AG04450 (cell line): ENCODE results near the gene CR1L. TPM values are rescaled to one million over a fixed set of nuclear protein-coding genes. Genes with fewer than 3 reads are reported as not detected.

Experiments used
- CTCF ChIA-PET: fragments of 300-600, 350-600 bp; formaldehyde crosslinking; extraction: SDS; loops from one replicate; lab custom pipeline; 2022; ENCODE audit warnings: antibody characterized with exemption, inconsistent platforms; lab: Charles Lee
- POLR2A ChIA-PET: fragments of 350-600 bp; formaldehyde crosslinking; extraction: SDS; loops from one replicate; lab custom pipeline; 2021; ENCODE audit warnings: antibody characterized with exemption, inconsistent platforms; lab: Yijun Ruan, JAX
- DNase-seq: peaks from one replicate; pipeline ENCODE4 v3.0.0-alpha.2; 2011; ENCODE audit warnings: low read depth, low spot score
- H3K27ac ChIP-seq: one replicate; pipeline ENCODE4 v1.5.1; 2012; ENCODE audit warnings: low read depth, low read length, control low read depth
- H3K27me3 ChIP-seq: one replicate; pipeline ENCODE4 v1.6.0; 2012; ENCODE audit warnings: low read length; ENCODE audit not compliant: control insufficient read depth, insufficient read depth
- H3K4me3 ChIP-seq: 2 replicates; pipeline ENCODE4 v1.5.1; 2011; ENCODE audit warnings: mild to moderate bottlenecking, low read depth, low read length, control low read depth
- H3K9me3 ChIP-seq: 2 replicates; pipeline ENCODE4 v1.5.1; 2012; ENCODE audit warnings: low read length; ENCODE audit not compliant: control insufficient read depth, insufficient read depth
- polyA plus RNA-seq: library from polyadenylated mRNA; depleted of rRNA; stranded (reverse); fragments of >200 nt; gene quantifications from 2 replicates; pipeline ENCODE4 v1.2.3, GENCODE V29; 2011
- TF ChIP-seq, protein P1 (sequence below): IDR thresholded peaks from 2 replicates; pipeline ENCODE4 v1.5.1; 2011; ENCODE audit warnings: low read depth, low read length, control low read depth, inconsistent platforms

The CR1L gene
- polyA plus RNA-seq, 1 experiment, result not detected

DNA sequence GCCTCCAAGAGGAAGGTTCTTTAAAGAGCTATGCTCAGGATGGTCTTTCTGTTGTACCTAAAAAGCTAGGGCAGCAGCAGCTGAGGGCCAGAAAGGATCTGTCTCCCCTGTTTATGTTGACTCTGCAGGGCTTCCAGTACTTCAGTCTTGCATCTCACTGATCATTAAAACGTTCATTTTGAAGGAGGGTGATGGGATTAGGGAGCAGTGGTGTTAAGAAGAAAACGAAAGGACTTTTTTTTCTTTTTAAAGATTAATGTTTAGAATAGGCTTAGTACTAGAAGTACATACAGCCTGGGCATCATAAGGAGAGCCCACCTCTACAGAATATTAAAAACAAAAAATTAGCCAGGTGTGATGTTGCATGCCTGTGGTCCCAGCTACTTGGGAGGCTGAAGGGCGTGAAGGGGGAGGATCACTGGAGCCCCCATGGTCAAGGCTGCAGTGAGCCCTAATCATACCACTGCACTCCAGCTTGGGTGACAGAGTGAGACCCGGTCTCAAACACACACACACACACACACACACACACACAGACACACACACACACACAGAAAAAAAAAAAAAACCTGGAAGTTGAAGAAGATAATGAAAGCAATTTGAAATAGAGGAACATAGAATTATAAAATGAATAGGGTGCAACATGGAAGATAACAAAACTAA lies 2.9 kb downstream of the CR1L start:
- CTCF ChIA-PET, result interaction anchor here (1.3 kb wide), 1 partner anchor 27 kb away, joined by 3 read pairs; no protein-coding TSS in a partner anchor
- H3K9me3 ChIP-seq, result peaks cover 7% of the 10 kb centered on the region; the same call in 1 of the 2 replicates
- peaks cover 10% of the 10 kb centered on the region for H3K27me3 ChIP-seq
- POLR2A ChIA-PET, result no interaction called here
- no peak overlapping the region for H3K27ac ChIP-seq
- TF ChIP-seq, protein P1, sequence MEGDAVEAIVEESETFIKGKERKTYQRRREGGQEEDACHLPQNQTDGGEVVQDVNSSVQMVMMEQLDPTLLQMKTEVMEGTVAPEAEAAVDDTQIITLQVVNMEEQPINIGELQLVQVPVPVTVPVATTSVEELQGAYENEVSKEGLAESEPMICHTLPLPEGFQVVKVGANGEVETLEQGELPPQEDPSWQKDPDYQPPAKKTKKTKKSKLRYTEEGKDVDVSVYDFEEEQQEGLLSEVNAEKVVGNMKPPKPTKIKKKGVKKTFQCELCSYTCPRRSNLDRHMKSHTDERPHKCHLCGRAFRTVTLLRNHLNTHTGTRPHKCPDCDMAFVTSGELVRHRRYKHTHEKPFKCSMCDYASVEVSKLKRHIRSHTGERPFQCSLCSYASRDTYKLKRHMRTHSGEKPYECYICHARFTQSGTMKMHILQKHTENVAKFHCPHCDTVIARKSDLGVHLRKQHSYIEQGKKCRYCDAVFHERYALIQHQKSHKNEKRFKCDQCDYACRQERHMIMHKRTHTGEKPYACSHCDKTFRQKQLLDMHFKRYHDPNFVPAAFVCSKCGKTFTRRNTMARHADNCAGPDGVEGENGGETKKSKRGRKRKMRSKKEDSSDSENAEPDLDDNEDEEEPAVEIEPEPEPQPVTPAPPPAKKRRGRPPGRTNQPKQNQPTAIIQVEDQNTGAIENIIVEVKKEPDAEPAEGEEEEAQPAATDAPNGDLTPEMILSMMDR, result no peak
- no peak overlapping the region for H3K4me3 ChIP-seq
- no peak for DNase-seq

- TF ChIP-seq, protein P1, result no peak
- Histone ChIP-seq H3K9me3 (peaks cover 7% of the 10 kb centered on the region; the same call in 1 of the 2 replicates), H3K4me3 (no peak overlapping the region), H3K27ac (no peak overlapping the region), H3K27me3 (peaks cover 10% of the 10 kb centered on the region)
- CTCF ChIA-PET, result interaction anchor here (0.6 to 1.3 kb wide), 3 partner anchors 28 to 1822 kb away, joined by 3 to 4 read pairs (median 3); no protein-coding TSS in a partner anchor
- POLR2A ChIA-PET, result no interaction called here
- no peak for DNase-seq
These were observed 3.6 kb downstream of the CR1L start for GRCh38 chr1:207648334-207649209.

- POLR2A ChIA-PET, result no interaction called here
- Histone ChIP-seq H3K27ac (no peak overlapping the region), H3K4me3 (no peak overlapping the region), H3K27me3 (peaks cover 7% of the 10 kb centered on the region), H3K9me3 (peaks cover 7% of the 10 kb centered on the region; the same call in 1 of the 2 replicates)
- TF ChIP-seq, protein P1, result no peak
- CTCF ChIA-PET, result interaction anchor here (0.5 to 1.3 kb wide), 4 partner anchors 29 to 1821 kb away, joined by 3 to 4 read pairs (median 3); no protein-coding TSS in a partner anchor
- DNase-seq, result no peak
These were observed 4.3 kb downstream of the CR1L start for GRCh38 chr1:207649210-207649753.

GRCh38 chr1:207649865-207650580 lies 5.1 kb downstream of the CR1L start:
- ChIA-PET CTCF (interaction anchor here (1.1 kb wide), 1 partner anchor 48 kb away, joined by 4 read pairs; no protein-coding TSS in a partner anchor), POLR2A (no interaction called here)
- no peak overlapping the region for H3K4me3 ChIP-seq

More at GRCh38 chr1:207649865-207650580, 5.1 kb downstream of the CR1L start:
- no peak for DNase-seq
- TF ChIP-seq, protein P1, result no peak
- Histone ChIP-seq H3K27ac (no peak overlapping the region), H3K27me3 (peaks cover 6% of the 10 kb centered on the region), H3K9me3 (peaks cover 7% of the 10 kb centered on the region; the same call in 1 of the 2 replicates)
